GM23338 (cell line): ENCODE data around the gene CCDC194. TPM values are rescaled to one million over a fixed set of nuclear protein-coding genes. Genes with fewer than 3 reads are reported as not detected.
A peak's percentile ranks its signal among the peaks of the same experiment; 100 is the strongest.

Experiments
- ATAC-seq: fragments of 200-7000 bp; cut with Tn5 transposase; 3 replicates; pipeline ENCODE4 v1.9.1; 2020
- DNase-seq: peaks from one replicate; pipeline ENCODE4 v3.0.0-alpha.2; 2015; ENCODE audit warnings: low spot score
- H2AFZ ChIP-seq: fragments of 200-600 bp; sonication (generic); 2 replicates; pipeline ENCODE4 v1.8.0; 2016; ENCODE audit warnings: antibody characterized with exemption, mild to moderate bottlenecking, moderate library complexity
- H3F3A ChIP-seq: fragments of 200-600 bp; sonication (generic); replicated peaks from 2 replicates; pipeline ENCODE4 v1.8.0; 2017; ENCODE audit warnings: antibody characterized with exemption, mixed run types, low read depth
- H3K27ac ChIP-seq: fragments of 200-600 bp; sonication (generic); 2 replicates; pipeline ENCODE4 v1.6.1; 2016; ENCODE audit warnings: low read depth
- H3K27me3 ChIP-seq: fragments of 200-600 bp; sonication (generic); 2 replicates; pipeline ENCODE4 v1.8.0; 2016; ENCODE audit warnings: mild to moderate bottlenecking, mixed run types, moderate library complexity; ENCODE audit not compliant: insufficient read depth
- H3K36me3 ChIP-seq: fragments of 200-600 bp; sonication (generic); 2 replicates; pipeline ENCODE4 v1.8.0; 2016; ENCODE audit warnings: mild to moderate bottlenecking; ENCODE audit not compliant: insufficient read depth
- H3K4me1 ChIP-seq: fragments of 200-600 bp; sonication (generic); 2 replicates; pipeline ENCODE4 v1.8.0; 2016; ENCODE audit warnings: mild to moderate bottlenecking, moderate library complexity; ENCODE audit not compliant: insufficient read depth
- H3K4me2 ChIP-seq: fragments of 200-600 bp; sonication (generic); 2 replicates; pipeline ENCODE4 v1.7.1; 2017; ENCODE audit warnings: mixed run types
- H3K4me3 ChIP-seq: fragments of 200-600 bp; sonication (generic); 2 replicates; pipeline ENCODE4 v1.6.1; 2016; ENCODE audit warnings: mixed run types
- H3K79me2 ChIP-seq: fragments of 200-600 bp; sonication (generic); replicated peaks from 2 replicates; pipeline ENCODE4 v1.8.0; 2017; ENCODE audit warnings: mild to moderate bottlenecking; ENCODE audit not compliant: insufficient read depth
- H3K9me2 ChIP-seq: fragments of 200-600 bp; sonication (generic); 2 replicates; pipeline ENCODE4 v1.8.0; 2017; ENCODE audit not compliant: insufficient read depth
- H4K20me1 ChIP-seq: fragments of 200-600 bp; sonication (generic); replicated peaks from 2 replicates; pipeline ENCODE4 v1.8.0; 2017; ENCODE audit warnings: mild to moderate bottlenecking; ENCODE audit not compliant: insufficient read depth
- H3K27ac Mint-ChIP-seq: 2 replicates; pipeline ENCODE4 v1.8.0; 2020; ENCODE audit warnings: inconsistent platforms, mild to moderate bottlenecking, moderate library complexity, mixed read lengths
- H3K27me3 Mint-ChIP-seq: 3 replicates; pipeline ENCODE4 v1.8.0; 2022; ENCODE audit warnings: low read depth, mild to moderate bottlenecking, moderate library complexity, mixed read lengths, inconsistent platforms; ENCODE audit not compliant: insufficient read depth, poor library complexity
- H3K36me3 Mint-ChIP-seq: 3 replicates; pipeline ENCODE4 v1.8.0; 2021; ENCODE audit warnings: low read depth, mild to moderate bottlenecking, inconsistent platforms, moderate library complexity, mixed read lengths
- H3K4me1 Mint-ChIP-seq: 3 replicates; pipeline ENCODE4 v1.8.0; 2020; ENCODE audit warnings: mild to moderate bottlenecking, inconsistent platforms, mixed read lengths
- H3K4me3 Mint-ChIP-seq: 3 replicates; pipeline ENCODE4 v1.8.0; 2021; ENCODE audit warnings: moderate library complexity, mild to moderate bottlenecking, inconsistent platforms, mixed read lengths
- H3K9me3 Mint-ChIP-seq: 3 replicates; pipeline ENCODE4 v1.8.0; 2020; ENCODE audit warnings: moderate library complexity, mild to moderate bottlenecking, inconsistent platforms, mixed read lengths
- CTCF ChIP-seq, 2 experiments: fragments of 200-600 bp in 1 of 2; sonication (generic) in 1 of 2; conservative IDR thresholded peaks; 2 replicates each; pipeline versions ENCODE4 v1.5.1 to v1.6.1; 2016 to 2017; ENCODE audit warnings: antibody characterized with exemption in 2 of 2, low read depth in 2 of 2, mild to moderate bottlenecking in 2 of 2, moderate library complexity in 1 of 2
- ETS1 ChIP-seq: IDR thresholded peaks from 2 replicates; pipeline ENCODE4 v1.6.1; 2016; ENCODE audit warnings: antibody characterized with exemption
- JUNB ChIP-seq: IDR thresholded peaks from one replicate; pipeline ENCODE4 v1.6.1; 2016; ENCODE audit warnings: antibody characterized with exemption; ENCODE audit not compliant: unreplicated experiment
- NANOG ChIP-seq: IDR thresholded peaks from 2 replicates; pipeline ENCODE4 v1.6.1; 2016; ENCODE audit warnings: antibody characterized with exemption, borderline replicate concordance
- POLR2AphosphoS5 ChIP-seq: IDR thresholded peaks from 2 replicates; pipeline ENCODE4 v1.6.1; 2016; ENCODE audit warnings: antibody characterized with exemption, low read depth
- REST ChIP-seq: IDR thresholded peaks from one replicate; pipeline ENCODE4 v1.6.1; 2018; ENCODE audit warnings: antibody characterized with exemption; ENCODE audit not compliant: unreplicated experiment
- ZNF114 ChIP-seq: fragments of 250-450 bp; sonication (Bioruptor Pico); IDR thresholded peaks from 2 replicates; pipeline ENCODE4 v1.5.0; 2020; ENCODE audit warnings: mild to moderate bottlenecking, moderate library complexity
- ZNF331 ChIP-seq: fragments of 250-450 bp; sonication (Bioruptor Pico); IDR thresholded peaks from 2 replicates; pipeline ENCODE4 v1.5.0; 2020; ENCODE audit warnings: low read depth, mild to moderate bottlenecking, moderate library complexity
- polyA plus RNA-seq: library from polyadenylated mRNA; unstranded; fragments of >200 nt; fragmentation: Nextera tagmentation; extraction: Ambion mirVana; gene quantifications from 2 replicates; pipeline ENCODE4 v1.2.1, GENCODE V29; 2016
- total RNA-seq: library from RNA; depleted of rRNA; stranded (reverse); fragments of >200 nt; shearing (Covaris generic); gene quantifications from 2 replicates; pipeline ENCODE4 v1.2.3, GENCODE V29; 2014

The CCDC194 gene
- total and polyA plus RNA-seq, 2 experiments from 2014 or later = 0.49 TPM; not detected in 1

GRCh38 chr19:17404015-17404414, 10.0 kb upstream of the CCDC194 start:
- H2AFZ ChIP-seq = peak overlapping the region; percentile 47; the same call in 1 of the 2 replicates
- H3K27me3 Mint-ChIP-seq = peaks cover 9% of the 10 kb centered on the region
- ATAC-seq (peak; percentile 58), DNase-seq (peak; percentile 57)
- H3K4me2 ChIP-seq = peak overlapping the region; percentile 85
- no peak for TF ChIP-seq NANOG
- TF ChIP-seq ETS1 = no peak
- no peak for TF ChIP-seq POLR2AphosphoS5
- peak overlapping the region; percentile 90 for H3K27ac ChIP-seq
- peak overlapping the region; percentile 62 for H3K4me3 ChIP-seq
- H3K9me3 Mint-ChIP-seq = no peaks in the 10 kb centered on the region
- 0 out of 2 replicates have a peak, but pooled peaks cover 7% of the 10 kb centered on the region for H3F3A ChIP-seq
- no peaks in the 10 kb centered on the region for H3K9me2 ChIP-seq
- peak overlapping the region; percentile 83 for H3K4me3 Mint-ChIP-seq
- peaks cover 9% of the 10 kb centered on the region; the same call in 2 of the 3 replicates for H3K36me3 Mint-ChIP-seq
- no peaks in the 10 kb centered on the region for H4K20me1 ChIP-seq
- H3K36me3 ChIP-seq = no peaks in the 10 kb centered on the region
- peak overlapping the region; percentile 95 for H3K27ac Mint-ChIP-seq
- H3K4me1 Mint-ChIP-seq = peaks cover 28% of the 10 kb centered on the region
- no peaks in the 10 kb centered on the region for H3K27me3 ChIP-seq
- no peaks in the 10 kb centered on the region for H3K79me2 ChIP-seq
- peaks cover 17% of the 10 kb centered on the region for H3K4me1 ChIP-seq

- no peak for TF ChIP-seq ZNF331 (CRISPR knock-in tag)
- peak; percentile 50 for TF ChIP-seq POLR2AphosphoS5
- Mint-ChIP-seq H3K9me3 (no peaks in the 10 kb centered on the region), H3K4me1 (peaks cover 28% of the 10 kb centered on the region), H3K36me3 (peaks cover 9% of the 10 kb centered on the region; the same call in 2 of the 3 replicates), H3K4me3 (peak overlapping the region; percentile 83), H3K27ac (peak overlapping the region; percentile 95), H3K27me3 (peaks cover 12% of the 10 kb centered on the region)
- Histone ChIP-seq H2AFZ (peak overlapping the region; percentile 63; the same call in 1 of the 2 replicates), H3K27me3 (no peaks in the 10 kb centered on the region), H4K20me1 (no peaks in the 10 kb centered on the region), H3F3A (0 out of 2 replicates have a peak, but pooled peaks cover 7% of the 10 kb centered on the region), H3K4me3 (peak overlapping the region; percentile 62), H3K79me2 (no peaks in the 10 kb centered on the region), H3K27ac (peak overlapping the region; percentile 90), H3K4me2 (peak overlapping the region; percentile 85), H3K36me3 (no peaks in the 10 kb centered on the region), H3K9me2 (no peaks in the 10 kb centered on the region), H3K4me1 (peaks cover 17% of the 10 kb centered on the region)
- ATAC-seq (peak; percentile 81), DNase-seq (peak; percentile 92)
Measured at GRCh38 chr19:17402982-17403855, 9.2 kb upstream of the CCDC194 start.

- Mint-ChIP-seq H3K4me3 (no peak overlapping the region), H3K36me3 (peaks cover 9% of the 10 kb centered on the region; the same call in 1 of the 3 replicates), H3K4me1 (peaks cover 20% of the 10 kb centered on the region), H3K9me3 (no peaks in the 10 kb centered on the region), H3K27ac (no peak overlapping the region), H3K27me3 (peaks cover 14% of the 10 kb centered on the region)
- no peak for DNase-seq
- Histone ChIP-seq H3K4me1 (peaks cover 17% of the 10 kb centered on the region), H3K27ac (no peak overlapping the region), H3K27me3 (no peaks in the 10 kb centered on the region), H3K9me2 (no peaks in the 10 kb centered on the region), H2AFZ (no peak overlapping the region), H4K20me1 (no peaks in the 10 kb centered on the region), H3K4me2 (no peak overlapping the region), H3K36me3 (no peaks in the 10 kb centered on the region), H3K79me2 (no peaks in the 10 kb centered on the region), H3F3A (0 out of 2 replicates have a peak, but pooled peaks cover 3% of the 10 kb centered on the region), H3K4me3 (no peak overlapping the region)
- ATAC-seq = no peak
- TF ChIP-seq ETS1 = no peak
- TF ChIP-seq JUNB = no peak
- TF ChIP-seq POLR2AphosphoS5 = no peak
- no peak for TF ChIP-seq CTCF (conservative IDR thresholded peaks at IDR 0.05; ENCODE audit: low read depth in 2 of 2)
- no peak for TF ChIP-seq REST
- no peak for TF ChIP-seq NANOG
- TF ChIP-seq ZNF114 = no peak
- no peak for TF ChIP-seq ZNF331 (CRISPR knock-in tag)
Measured at GRCh38 chr19:17401628-17402027, 7.6 kb upstream of the CCDC194 start.
